Fibroblast of lung (primary cell): ENCODE results near the gene SORCS3. TPM values are rescaled to one million over a fixed set of nuclear protein-coding genes. Genes with fewer than 3 reads are reported as not detected.

Experiments
- DNase-seq, 2 donors: peaks; one replicate each; pipeline versions ENCODE4 v3.0.0 to v3.0.0-alpha.2; 2010; ENCODE audit warnings: low read depth in 2 of 2
- H2AFZ ChIP-seq: 2 replicates; pipeline ENCODE4 v1.5.1; 2012; ENCODE audit warnings: low read length, control low read depth, inconsistent platforms
- H3K27ac ChIP-seq: 2 replicates; pipeline ENCODE4 v1.5.1; 2011; ENCODE audit warnings: low read length, control low read depth; ENCODE audit not compliant: insufficient read depth
- H3K27me3 ChIP-seq: 2 replicates; pipeline ENCODE4 v1.5.1; 2011; ENCODE audit warnings: mild to moderate bottlenecking, low read length; ENCODE audit not compliant: control insufficient read depth, insufficient read depth
- H3K36me3 ChIP-seq: 2 replicates; pipeline ENCODE4 v1.5.1; 2011; ENCODE audit warnings: low read length; ENCODE audit not compliant: control insufficient read depth, insufficient read depth
- H3K4me1 ChIP-seq: 2 replicates; pipeline ENCODE4 v1.5.1; 2011; ENCODE audit warnings: low read length; ENCODE audit not compliant: control insufficient read depth, insufficient read depth; ENCODE audit errors: extremely low read depth
- H3K4me2 ChIP-seq: 2 replicates; pipeline ENCODE4 v1.5.1; 2011; ENCODE audit warnings: low read length, control low read depth; ENCODE audit not compliant: insufficient read depth; ENCODE audit errors: extremely low read depth
- H3K4me3 ChIP-seq, 4 experiments: fragments of 200-600 bp in 1 of 4; sonication (generic) in 1 of 4; replicated peaks in 1 of 4; 2 replicates each; pipeline ENCODE4 v1.5.1; 2011 to 2016; ENCODE audit warnings: low read length in 4 of 4, low read depth in 3 of 4, mild to moderate bottlenecking in 3 of 4, control low read depth in 2 of 4, inconsistent platforms in 1 of 4, mixed read lengths in 1 of 4; ENCODE audit not compliant: insufficient read depth in 1 of 4; ENCODE audit errors: control extremely low read depth in 1 of 4
- H3K79me2 ChIP-seq: 2 replicates; pipeline ENCODE4 v1.5.1; 2012; ENCODE audit warnings: mild to moderate bottlenecking, low read length, inconsistent platforms; ENCODE audit not compliant: control insufficient read depth, insufficient read depth
- H3K9ac ChIP-seq: 2 replicates; pipeline ENCODE4 v1.5.1; 2011; ENCODE audit warnings: mild to moderate bottlenecking, low read length, control low read depth; ENCODE audit not compliant: insufficient read depth
- H3K9me3 ChIP-seq: 2 replicates; pipeline ENCODE4 v1.5.1; 2012; ENCODE audit warnings: low read depth, low read length; ENCODE audit not compliant: control insufficient read depth, insufficient read depth
- H4K20me1 ChIP-seq: 2 replicates; pipeline ENCODE4 v1.5.1; 2011; ENCODE audit warnings: low read length; ENCODE audit not compliant: control insufficient read depth, insufficient read depth; ENCODE audit errors: extremely low read depth
- CTCF ChIP-seq, 2 donors: IDR thresholded peaks in 1 of 2; conservative IDR thresholded peaks in 1 of 2; 1 replicate in 1 of 2; 2 replicates in 1 of 2; pipeline ENCODE4 v1.5.1; 2011 to 2012; ENCODE audit warnings: low read length in 2 of 2, control low read depth in 1 of 2, inconsistent platforms in 1 of 2, low read depth in 1 of 2, mild to moderate bottlenecking in 1 of 2
- EZH2 ChIP-seq: IDR thresholded peaks from 2 replicates; pipeline ENCODE4 v1.5.1; 2012; ENCODE audit warnings: low read length, control low read depth, mild to moderate bottlenecking; ENCODE audit errors: missing control alignments
- polyA plus RNA-seq, 2 donors: library from polyadenylated mRNA; depleted of rRNA in 1 of 2; stranded (reverse) in 1 of 2; unstranded in 1 of 2; fragments of >200 nt; gene quantifications; 2 replicates each; pipeline ENCODE4 v1.2.1, GENCODE V29; 2011 to 2012; ENCODE audit warnings: missing spikeins in 1 of 2
- total RNA-seq: library from RNA; depleted of rRNA; stranded (reverse); fragments of >200 nt; gene quantifications from 2 replicates; pipeline ENCODE4 v1.2.1, GENCODE V29; 2014

SORCS3 gene
- total and polyA plus RNA-seq, 2 donors (not counting 1 experiment from before 2014, with no cell fraction given): not detected

GRCh38 chr10:104993085-104993484 lies 352.0 kb downstream of the SORCS3 start:
- Histone ChIP-seq H3K9me3 (no peaks in the 10 kb centered on the region), H3K4me1 (no peaks in the 10 kb centered on the region), H3K4me2 (no peak overlapping the region), H2AFZ (no peak overlapping the region), H3K79me2 (no peaks in the 10 kb centered on the region), H3K36me3 (no peaks in the 10 kb centered on the region), H3K27me3 (no peaks in the 10 kb centered on the region), H3K4me3 (no peak overlapping the region), H3K27ac (no peak overlapping the region), H4K20me1 (no peaks in the 10 kb centered on the region), H3K9ac (no peak overlapping the region)
- TF ChIP-seq CTCF (conservative IDR thresholded peaks at IDR 0.05 in 1 of 2, IDR thresholded peaks at IDR 0.05 in 1 of 2; ENCODE audit: low read depth in 1 of 2, low read length in 2 of 2) (no peak), EZH2 (no peak)
- no peak for DNase-seq

- H3K9ac ChIP-seq: no peak overlapping the region
- no peak for DNase-seq
- no peaks in the 10 kb centered on the region for H3K36me3 ChIP-seq
- H4K20me1 ChIP-seq: no peaks in the 10 kb centered on the region
- H3K27me3 ChIP-seq: no peaks in the 10 kb centered on the region
- no peaks in the 10 kb centered on the region for H3K79me2 ChIP-seq
- no peak overlapping the region for H3K4me3 ChIP-seq
- no peaks in the 10 kb centered on the region for H3K9me3 ChIP-seq
- H3K4me2 ChIP-seq: no peak overlapping the region
- no peak overlapping the region for H2AFZ ChIP-seq
- TF ChIP-seq CTCF (conservative IDR thresholded peaks at IDR 0.05 in 1 of 2, IDR thresholded peaks at IDR 0.05 in 1 of 2; ENCODE audit: low read depth in 1 of 2, low read length in 2 of 2) (no peak), EZH2 (no peak)
- no peak overlapping the region for H3K27ac ChIP-seq
- no peaks in the 10 kb centered on the region for H3K4me1 ChIP-seq
Measured at GRCh38 chr10:105001269-105001668, 360.2 kb downstream of the SORCS3 start.

- Histone ChIP-seq H3K9me3 (no peaks in the 10 kb centered on the region), H3K79me2 (no peaks in the 10 kb centered on the region), H2AFZ (no peak overlapping the region), H3K4me3 (no peak overlapping the region), H3K27me3 (no peaks in the 10 kb centered on the region), H4K20me1 (no peaks in the 10 kb centered on the region), H3K4me2 (no peak overlapping the region), H3K4me1 (no peaks in the 10 kb centered on the region), H3K36me3 (no peaks in the 10 kb centered on the region), H3K9ac (no peak overlapping the region), H3K27ac (no peak overlapping the region)
- no peak for DNase-seq
- TF ChIP-seq EZH2 (no peak), CTCF (conservative IDR thresholded peaks at IDR 0.05 in 1 of 2, IDR thresholded peaks at IDR 0.05 in 1 of 2; ENCODE audit: low read depth in 1 of 2, low read length in 2 of 2) (no peak)
Measured at GRCh38 chr10:105010411-105011121, 369.5 kb downstream of the SORCS3 start.
